ENCODE measurements around the gene TEKT3.

Gene TEKT3

GRCh38 chr17:15341385-15341849, at the start of gene TEKT3:
TSS of gene TEKT3 (minus strand) at chr17:15341597. CDS start at chr17:15331585, 10,012 bp downstream.
- DNase-seq (ENCODE audit: low read depth), result peak; percentile 13
- peak within 1 kb of the TSS; percentile 48 for H3K4me3 ChIP-seq (ENCODE audit: low read depth, low read length)

- no peak for DNase-seq (ENCODE audit: low read depth)
- H3K4me3 ChIP-seq (ENCODE audit: low read depth, low read length), result no peak overlapping the region
Measured at GRCh38 chr17:15388356-15389041, 47.1 kb upstream of the TEKT3 start.

DNA sequence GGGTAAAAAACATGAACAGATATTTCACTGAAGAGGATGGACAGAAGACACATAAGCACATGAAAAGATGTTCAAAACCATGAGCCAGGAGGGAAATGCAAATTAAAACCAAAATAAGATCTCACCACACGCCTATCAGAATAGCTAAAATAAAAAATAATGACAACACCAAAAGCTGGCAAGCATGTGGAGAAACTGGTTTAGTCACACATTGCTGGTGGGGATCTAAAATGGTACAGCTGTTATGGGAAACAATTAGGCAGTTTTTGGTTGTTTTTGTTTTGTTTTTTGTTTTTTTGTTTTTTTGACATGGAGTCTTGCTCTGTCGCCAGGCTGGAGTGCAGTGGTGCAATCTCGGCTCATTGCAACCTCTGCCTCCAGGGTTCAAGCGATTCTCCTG, 44.7 kb upstream of the TEKT3 start:
- DNase-seq (ENCODE audit: low read depth), result no peak
- no peak overlapping the region for H3K4me3 ChIP-seq (ENCODE audit: low read depth, low read length)

GRCh38 chr17:15385305-15385704, 43.9 kb upstream of the TEKT3 start:
- DNase-seq (ENCODE audit: low read depth), result no peak
- no peak overlapping the region for H3K4me3 ChIP-seq (ENCODE audit: low read depth, low read length)

DNA sequence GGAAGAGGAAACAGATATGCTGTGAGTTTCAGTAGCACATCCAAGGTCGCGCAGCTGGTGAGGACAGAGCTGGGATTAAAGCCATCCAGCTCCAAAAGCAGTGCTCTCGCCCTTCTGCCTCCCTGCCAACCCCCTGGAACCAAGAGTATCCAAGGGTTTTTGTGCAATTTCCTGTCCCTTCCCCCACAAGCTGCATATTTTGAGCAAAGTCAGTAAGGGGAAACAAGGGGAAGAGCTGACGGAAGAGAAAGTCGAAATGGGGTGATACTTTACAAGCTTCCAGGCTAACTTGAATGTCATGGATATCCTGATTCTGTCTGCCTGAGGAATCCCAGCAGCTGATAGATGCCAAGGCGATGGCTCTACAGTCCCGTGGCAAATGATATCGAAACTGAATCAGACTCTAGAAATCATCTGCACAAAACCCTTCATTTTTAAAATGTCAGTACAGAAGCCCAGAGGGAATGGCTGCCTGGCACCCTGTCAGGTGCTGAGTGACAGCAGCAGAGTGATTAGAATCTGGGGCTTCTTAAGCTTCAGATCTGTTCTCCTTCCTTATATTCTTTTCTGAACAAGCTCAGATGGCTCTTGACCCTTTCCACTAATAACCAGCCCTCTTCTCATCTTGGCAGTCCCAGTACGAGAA, 42.9 kb upstream of the TEKT3 start:
- peak overlapping the region; percentile 24 for H3K4me3 ChIP-seq (ENCODE audit: low read depth, low read length)
- no peak for DNase-seq (ENCODE audit: low read depth)

- no peak overlapping the region for H3K4me3 ChIP-seq (ENCODE audit: low read depth, low read length)
- no peak for DNase-seq (ENCODE audit: low read depth)
Measured at GRCh38 chr17:15382914-15383313, 41.5 kb upstream of the TEKT3 start.

DNA sequence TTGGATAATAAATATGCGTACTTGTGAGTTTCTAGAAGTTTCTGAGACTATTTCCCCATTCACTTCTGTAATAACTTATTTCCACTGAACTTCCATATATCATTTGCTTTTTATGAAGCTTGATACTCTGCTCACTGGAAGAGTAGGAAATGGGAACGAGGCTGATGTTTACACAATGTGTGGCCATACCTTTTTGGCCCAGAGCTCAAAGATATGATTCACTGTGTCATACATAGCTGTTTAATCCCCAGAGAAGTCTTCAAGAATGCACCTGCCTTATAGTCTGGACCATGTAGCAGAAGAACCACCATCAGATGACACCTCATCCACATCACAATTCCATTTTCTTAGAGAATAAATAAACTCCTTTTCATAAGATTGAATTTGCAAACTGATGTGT, 40.3 kb upstream of the TEKT3 start:
- DNase-seq (ENCODE audit: low read depth), result no peak
- H3K4me3 ChIP-seq (ENCODE audit: low read depth, low read length), result no peak overlapping the region

DNA sequence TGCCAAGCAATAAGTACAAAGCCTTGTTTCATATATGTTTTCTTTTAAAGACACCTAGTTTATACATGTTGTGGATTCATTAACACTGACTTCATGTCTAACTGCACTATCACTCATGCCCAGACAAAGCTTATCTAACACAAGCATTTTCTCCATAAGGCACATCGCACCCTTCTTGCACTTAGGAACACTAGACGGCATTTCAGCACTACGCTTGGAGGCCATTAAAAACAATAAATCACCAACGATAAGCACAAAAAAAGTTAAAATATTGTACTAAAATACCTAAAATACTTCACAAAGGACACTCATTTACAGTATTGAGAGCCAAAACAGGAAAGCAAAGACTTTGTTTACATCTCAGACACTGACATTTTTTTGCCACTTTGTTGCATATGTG, 39.0 kb upstream of the TEKT3 start:
- no peak for DNase-seq (ENCODE audit: low read depth)
- no peak overlapping the region for H3K4me3 ChIP-seq (ENCODE audit: low read depth, low read length)

- H3K4me3 ChIP-seq (ENCODE audit: low read depth, low read length), result no peak overlapping the region
- DNase-seq (ENCODE audit: low read depth), result no peak
Measured at GRCh38 chr17:15379659-15380058, 38.3 kb upstream of the TEKT3 start.

GRCh38 chr17:15378243-15378642, 36.8 kb upstream of the TEKT3 start:
- DNase-seq (ENCODE audit: low read depth), result no peak
- no peak overlapping the region for H3K4me3 ChIP-seq (ENCODE audit: low read depth, low read length)

- no peak for DNase-seq (ENCODE audit: low read depth)
- no peak overlapping the region for H3K4me3 ChIP-seq (ENCODE audit: low read depth, low read length)
Measured at GRCh38 chr17:15377616-15378015, 36.2 kb upstream of the TEKT3 start.

DNA sequence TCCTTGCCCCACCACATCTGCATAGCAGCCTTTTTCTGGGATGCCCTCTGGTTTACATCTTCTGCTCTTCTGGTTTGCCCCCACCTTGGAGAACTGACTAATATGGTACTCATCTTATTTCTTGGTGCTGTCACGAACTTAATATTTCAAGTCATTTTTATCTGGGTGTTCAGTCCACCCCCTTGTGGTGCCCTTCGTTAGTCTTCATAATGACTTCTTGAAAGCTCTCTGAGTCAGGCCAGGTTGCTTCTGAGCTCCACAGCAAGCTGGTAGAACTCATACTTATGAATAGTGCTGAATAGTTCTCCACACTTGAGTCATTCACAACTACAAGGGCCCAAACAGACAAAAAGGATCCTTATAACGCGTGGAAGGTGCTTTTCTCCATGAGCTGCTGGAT, 35.8 kb upstream of the TEKT3 start:
- DNase-seq (ENCODE audit: low read depth), result no peak
- H3K4me3 ChIP-seq (ENCODE audit: low read depth, low read length), result no peak overlapping the region

DNA sequence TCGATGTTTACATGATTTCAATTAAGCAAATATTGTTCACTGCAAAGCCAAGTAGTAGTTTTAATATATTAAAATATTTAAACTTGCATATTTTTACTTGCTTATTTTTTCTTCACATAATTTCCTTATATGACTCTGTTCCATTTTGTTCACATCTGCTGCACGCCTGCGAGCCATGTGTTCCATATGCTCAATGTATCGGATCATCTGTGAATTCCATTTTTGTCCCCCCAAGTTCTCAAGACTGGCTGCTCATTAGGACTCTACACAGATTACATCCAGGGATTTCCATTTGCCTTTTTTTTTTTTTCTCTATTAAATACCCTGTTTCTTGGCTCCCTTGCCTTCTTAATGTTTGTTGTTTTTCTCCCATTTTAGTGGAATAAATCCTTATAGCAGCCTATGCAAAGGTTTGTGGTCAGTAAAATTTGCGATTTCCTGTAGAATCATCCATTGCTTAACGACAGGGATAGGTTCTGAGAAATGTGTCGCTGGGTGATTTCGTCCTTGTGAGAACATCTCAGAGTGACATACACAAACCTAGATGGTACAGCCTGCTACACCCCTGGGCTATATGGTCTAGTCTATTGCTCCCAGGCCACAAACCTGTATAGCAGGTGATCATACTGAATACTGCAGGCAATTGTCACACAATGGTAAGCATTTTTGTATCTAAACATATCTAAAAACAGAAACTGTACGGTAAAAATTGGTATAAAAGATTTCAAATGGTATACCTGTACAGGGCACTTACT, 30.2 kb upstream of the TEKT3 start:
- no peak overlapping the region for H3K4me3 ChIP-seq (ENCODE audit: low read depth, low read length)
- DNase-seq (ENCODE audit: low read depth), result no peak

DNA sequence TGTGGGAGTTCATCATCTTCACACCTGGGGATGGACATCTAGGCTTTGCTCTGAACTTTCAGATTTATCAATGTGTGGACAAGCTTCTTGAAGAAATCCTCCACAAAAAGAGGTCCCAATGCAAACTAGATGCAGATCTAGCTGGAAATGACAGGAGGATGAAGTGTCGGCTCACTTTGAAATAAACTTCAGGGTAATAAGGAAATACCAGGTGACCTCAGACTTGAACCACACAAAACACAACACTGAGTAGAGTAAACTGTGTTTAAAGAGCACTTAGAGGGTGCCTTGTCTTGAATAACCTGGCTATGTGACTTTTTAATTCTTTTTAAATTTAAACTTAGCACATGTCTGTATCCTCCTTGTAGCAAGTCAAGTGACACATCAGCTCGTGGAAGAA, 27.2 kb upstream of the TEKT3 start:
- DNase-seq (ENCODE audit: low read depth), result no peak
- no peak overlapping the region for H3K4me3 ChIP-seq (ENCODE audit: low read depth, low read length)

- no peak overlapping the region for H3K4me3 ChIP-seq (ENCODE audit: low read depth, low read length)
- DNase-seq (ENCODE audit: low read depth), result no peak
Measured at GRCh38 chr17:15366026-15366425, 24.6 kb upstream of the TEKT3 start.

DNA sequence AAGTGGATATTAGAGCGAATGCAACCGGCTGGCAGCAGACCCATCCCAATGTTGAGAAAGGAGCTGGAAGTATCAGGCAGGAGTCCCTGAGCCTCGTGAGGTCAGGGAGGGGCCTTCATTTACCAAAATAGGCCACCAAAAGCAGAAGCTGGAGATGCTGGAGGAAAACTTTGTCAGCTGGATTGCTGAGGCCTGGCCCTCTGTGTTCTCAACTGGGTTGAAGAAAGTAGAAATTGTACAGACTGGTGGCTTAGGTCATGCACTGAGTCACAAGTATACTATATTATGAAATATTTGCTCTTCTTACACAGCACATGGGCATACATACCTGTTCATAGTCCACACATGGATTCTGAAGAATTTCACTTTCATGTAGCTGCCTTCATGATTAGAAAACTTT, 23.2 kb upstream of the TEKT3 start:
- no peak overlapping the region for H3K4me3 ChIP-seq (ENCODE audit: low read depth, low read length)
- DNase-seq (ENCODE audit: low read depth), result no peak

- no peak overlapping the region for H3K4me3 ChIP-seq (ENCODE audit: low read depth, low read length)
- no peak for DNase-seq (ENCODE audit: low read depth)
Measured at GRCh38 chr17:15363702-15364101, 22.3 kb upstream of the TEKT3 start.

GRCh38 chr17:15361592-15361991, 20.2 kb upstream of the TEKT3 start:
- H3K4me3 ChIP-seq (ENCODE audit: low read depth, low read length), result no peak overlapping the region
- DNase-seq (ENCODE audit: low read depth), result no peak

DNA sequence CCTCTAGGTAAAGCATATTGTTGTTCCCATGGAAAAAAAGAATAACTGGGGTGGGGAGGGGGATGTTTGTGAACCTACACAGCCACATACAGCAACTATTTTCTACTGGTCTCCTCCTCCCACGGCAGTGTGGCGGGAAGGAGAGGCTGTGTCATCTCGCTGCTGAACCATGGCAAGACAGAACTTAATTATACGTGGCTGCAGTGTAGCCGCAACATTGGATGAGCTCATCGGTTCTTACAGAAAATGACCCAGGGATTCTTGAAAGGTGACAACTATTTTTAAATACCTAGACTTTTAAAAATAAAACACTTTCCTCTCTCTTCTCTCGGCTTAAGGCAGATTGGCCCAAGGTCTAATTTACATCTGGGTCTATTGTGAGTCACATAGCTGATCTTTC, 19.8 kb upstream of the TEKT3 start:
- no peak for DNase-seq (ENCODE audit: low read depth)
- no peak overlapping the region for H3K4me3 ChIP-seq (ENCODE audit: low read depth, low read length)

DNA sequence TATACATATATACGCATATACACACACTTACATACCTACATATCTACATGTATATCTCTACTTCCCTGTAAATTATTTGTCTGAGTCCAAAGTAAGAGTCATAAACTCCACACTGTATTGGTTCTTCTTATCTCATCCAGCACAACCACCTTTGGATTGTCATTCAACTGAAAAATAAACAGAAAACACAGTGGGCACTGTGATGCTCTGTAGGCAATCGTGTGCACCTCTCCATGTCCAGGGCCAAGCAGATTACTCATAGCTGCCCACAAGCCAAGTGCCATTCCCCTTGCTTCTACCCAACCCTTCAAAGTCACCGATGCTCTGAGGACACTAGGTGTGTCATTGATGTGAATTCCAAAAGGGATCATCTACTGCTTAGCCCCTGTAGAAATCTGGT, 12.9 kb upstream of the TEKT3 start:
- no peak for DNase-seq (ENCODE audit: low read depth)
- no peak overlapping the region for H3K4me3 ChIP-seq (ENCODE audit: low read depth, low read length)

- peak; percentile 66 for DNase-seq (ENCODE audit: low read depth)
- no peak overlapping the region for H3K4me3 ChIP-seq (ENCODE audit: low read depth, low read length)
Measured at GRCh38 chr17:15351925-15352324, 10.5 kb upstream of the TEKT3 start.

Data from skeletal muscle cell (primary cell).